CD4-positive, alpha-beta T cell treated with Interferon gamma for 1 hour (primary cell): ENCODE data around the gene MYCL.

Source experiments
- DNase-seq: peaks from one replicate; pipeline ENCODE4 v3.0.0-alpha.2; 2020

The MYCL gene, protein sequence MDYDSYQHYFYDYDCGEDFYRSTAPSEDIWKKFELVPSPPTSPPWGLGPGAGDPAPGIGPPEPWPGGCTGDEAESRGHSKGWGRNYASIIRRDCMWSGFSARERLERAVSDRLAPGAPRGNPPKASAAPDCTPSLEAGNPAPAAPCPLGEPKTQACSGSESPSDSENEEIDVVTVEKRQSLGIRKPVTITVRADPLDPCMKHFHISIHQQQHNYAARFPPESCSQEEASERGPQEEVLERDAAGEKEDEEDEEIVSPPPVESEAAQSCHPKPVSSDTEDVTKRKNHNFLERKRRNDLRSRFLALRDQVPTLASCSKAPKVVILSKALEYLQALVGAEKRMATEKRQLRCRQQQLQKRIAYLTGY

DNA sequence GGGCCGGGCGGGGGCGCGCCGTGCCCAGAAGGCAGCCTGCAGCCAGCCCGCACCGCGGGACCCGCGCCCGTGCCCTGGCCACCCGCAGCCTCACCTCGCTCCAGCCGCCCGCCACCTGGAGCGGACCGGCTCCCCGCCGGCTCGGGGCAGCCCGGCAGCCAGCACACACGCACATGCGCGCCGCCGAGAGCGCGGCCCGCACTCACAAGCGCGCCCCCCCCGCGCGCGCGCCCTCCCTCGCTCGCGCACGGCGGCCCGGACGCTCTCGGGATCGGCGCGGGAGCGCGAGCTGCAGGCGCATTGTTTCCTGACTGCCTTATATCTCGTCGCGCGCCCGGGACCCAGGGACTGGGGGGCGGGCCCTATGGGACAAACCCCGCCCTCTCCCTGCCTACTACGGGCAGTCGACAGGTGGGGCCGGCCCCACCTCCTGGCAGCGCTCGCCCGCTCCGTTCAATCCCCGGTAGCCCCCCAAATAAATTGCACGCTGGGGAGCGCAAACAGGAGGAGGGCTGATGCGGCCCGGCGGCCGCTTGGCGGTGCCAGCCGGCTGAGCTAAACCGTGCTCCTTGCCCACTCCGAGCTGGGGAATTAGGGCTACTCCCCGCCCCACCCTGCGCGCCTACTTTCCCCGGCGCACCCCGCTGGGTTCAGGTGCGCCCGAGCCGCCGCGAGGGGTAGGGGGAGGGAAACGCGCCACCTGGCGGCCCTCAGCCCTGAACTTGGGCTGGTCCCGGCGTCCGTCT lies at the start of gene MYCL:
Gene MYCL (minus strand): TSS at position 204 of the 746 bp plus-strand sequence. CDS start 483 bp downstream, outside the sequence.
- DNase-seq = peak; percentile 70

DNA sequence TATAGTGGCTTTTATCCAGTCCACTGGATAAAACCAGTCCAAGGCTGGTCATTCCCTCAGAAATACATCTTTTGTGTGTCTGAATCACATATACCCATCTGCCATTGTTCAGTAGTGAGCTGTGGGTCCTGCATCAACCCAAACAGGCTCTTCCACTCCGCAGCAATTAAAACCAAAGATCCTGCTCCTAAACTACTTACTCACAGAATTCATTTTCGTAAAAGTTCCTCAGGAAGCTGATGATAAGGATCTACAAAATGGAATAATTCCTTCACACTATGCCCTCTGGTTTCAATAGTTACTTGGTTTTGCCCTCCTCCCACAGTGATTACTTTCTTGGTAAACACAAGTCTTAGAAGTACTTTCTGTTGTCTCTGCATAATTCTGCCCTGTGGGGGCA lies 48.2 kb upstream of the MYCL start:
- DNase-seq = no peak

DNA sequence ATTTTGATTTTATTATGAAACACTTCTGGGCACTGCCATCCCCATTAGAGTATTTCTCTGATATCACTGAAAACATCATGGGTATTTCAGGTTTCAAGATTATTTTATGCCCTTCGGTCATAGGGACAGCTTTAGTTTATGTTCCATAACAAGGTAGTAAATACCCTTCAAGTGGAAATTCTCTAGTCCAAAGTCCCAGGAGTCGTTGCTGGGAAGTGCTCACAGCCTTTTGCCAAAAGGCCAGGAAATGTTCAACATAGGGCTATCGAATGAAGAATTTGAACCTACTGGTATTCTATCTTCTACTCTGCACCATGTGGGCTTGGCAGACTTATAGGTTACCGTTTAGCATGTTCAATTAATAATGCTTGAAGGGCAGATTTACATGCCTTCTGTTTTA lies 45.5 kb upstream of the MYCL start:
- no peak for DNase-seq

DNA sequence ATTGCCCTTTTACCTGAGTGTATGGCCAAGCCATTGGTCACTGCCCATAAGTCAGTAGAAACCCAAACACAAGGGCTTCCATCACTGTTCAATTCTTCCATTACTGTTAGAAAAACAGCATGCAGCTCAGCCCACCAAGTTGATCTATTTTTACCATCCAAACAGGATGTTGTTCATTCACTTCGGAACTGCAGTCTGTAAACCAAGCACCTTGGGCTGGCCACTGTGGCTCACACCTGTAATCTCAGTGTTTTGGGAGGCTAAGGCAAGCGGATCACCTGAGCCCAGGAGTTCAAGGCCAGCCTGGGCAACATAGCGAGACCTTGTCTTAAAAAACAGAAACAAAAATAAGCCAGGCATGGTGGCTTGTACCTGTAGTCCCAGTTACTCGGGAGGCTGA lies 44.5 kb upstream of the MYCL start:
- no peak for DNase-seq

DNA sequence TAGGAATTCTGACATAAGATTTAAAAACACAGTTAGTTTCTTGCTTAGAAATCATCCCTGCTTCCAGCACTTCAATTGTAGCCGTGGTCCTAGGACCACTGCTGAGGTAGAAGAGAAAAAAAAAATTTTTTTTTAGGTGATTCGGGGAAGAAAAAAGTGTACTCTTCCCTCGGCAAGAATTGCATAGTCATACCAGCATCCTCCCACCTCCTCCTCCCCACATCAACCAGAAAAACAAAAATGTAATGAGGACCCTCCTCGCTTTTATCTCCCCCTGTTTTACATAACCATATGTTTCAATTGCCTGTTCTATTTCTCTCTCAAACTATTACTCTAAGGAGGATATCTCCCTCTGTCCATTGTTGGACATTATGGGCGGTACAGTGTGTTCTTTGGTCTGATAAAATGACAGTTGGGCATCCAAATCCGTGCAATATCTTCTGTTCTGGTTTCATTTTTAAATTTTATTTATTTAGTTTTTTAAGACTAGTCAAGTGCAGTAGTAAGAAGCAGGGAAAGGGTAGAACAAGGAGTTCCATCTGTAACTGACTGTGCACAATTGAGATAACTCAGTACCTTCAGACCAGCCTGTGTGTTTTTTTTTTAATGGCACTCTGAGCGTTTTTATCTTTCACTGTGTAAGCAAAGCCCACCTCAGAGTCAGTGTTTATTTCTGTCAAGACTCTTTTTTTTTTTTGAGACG lies 42.8 kb upstream of the MYCL start:
- DNase-seq = no peak

DNA sequence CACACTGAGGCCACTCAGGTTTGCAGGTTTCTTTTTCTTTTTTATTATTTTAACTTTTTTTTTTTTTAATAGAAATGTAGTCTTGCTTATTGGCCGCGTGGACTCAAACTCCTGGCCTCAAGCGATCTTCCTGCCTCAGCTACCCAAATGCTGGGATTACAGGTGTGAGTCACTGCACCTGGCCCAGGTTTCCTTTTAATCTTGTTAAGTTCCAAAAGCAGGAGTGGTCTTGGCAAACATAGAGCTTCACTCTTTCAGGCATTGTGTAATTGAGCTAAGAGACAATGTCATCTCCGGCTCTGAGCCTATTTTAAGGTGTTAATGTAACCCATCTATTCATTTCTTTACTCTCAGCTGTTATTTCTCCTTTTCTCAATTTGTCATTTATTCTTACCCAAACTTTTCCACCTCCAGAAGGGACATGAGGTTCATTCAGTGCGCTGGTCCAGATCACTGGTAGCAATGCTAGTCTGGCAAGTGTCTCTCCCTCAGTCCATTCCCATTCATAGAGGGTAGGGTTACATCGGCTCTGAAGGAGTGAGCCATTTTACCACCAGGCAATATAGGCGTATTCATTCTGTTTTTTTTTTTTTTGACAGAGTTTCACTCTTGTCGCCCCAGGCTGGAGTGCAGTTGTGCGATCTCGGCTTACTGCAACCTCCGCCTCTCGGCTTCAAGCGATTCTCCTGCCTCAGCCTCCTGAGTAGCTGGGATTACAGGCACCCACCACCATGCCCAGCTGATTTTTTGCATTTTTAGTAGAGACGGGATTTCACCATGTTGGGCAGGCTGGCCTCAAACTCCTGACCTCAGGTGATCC lies 42.0 kb upstream of the MYCL start:
- DNase-seq = no peak

DNA sequence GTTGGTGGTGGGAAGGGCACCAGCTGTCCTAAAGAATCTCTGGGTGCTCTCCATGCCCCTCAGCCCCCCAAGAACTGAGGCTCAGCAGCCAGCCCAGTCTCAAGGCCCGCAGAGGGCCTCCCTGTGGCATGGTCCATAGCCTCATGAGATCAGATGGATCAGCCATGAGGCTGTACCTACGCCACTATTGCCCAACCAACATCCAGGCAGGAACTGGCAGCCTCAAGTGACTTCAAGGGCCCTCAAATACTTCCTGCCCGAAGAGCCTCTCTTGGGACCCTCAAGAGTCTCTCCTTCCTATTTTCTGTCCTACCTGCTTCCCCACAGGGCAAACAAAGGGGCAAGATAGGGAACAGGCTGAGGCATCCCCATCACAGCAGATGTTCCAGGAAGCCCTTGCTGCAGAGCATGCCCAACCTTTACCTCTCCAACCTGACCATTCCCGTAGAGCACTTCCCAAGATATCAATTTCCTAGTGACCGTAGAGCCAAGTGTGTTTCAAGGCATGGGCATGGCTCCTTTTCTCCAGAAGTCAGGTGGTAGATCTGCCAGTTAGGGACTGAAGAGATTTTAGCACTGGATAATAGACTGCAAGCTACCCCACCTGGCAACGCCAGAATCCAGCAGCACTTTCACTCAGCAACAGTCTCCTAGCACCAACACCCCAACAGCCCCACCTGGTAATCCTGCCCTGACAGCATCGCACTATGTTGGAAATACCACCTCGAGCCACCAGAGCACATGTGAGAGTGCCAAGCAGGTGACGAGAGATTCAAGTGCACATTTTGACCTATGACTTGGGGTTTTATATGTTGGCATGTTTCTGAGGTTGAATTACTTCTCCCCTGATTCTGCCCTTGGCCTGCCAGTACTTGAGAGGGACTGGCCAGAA lies 39.5 kb upstream of the MYCL start:
- DNase-seq = no peak

DNA sequence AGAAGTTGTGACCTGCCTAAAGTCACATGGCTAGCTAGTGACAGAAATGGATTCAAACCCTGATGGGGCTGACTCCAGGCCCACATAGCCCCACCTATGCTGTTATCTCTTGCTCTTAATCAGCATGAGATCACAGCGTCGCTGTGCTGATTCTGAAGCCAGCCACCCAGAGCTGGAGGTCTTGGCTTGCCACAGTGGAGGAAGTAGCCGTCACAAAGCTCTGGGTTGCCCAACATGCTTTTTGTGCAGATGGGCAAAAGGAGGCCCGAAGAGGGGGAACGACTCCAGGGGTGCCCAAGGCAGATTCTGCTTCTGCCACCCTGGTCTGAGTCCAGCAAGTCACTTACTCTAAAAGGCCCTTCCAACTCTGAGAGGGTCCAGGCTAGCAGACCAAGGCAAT lies 38.5 kb upstream of the MYCL start:
- DNase-seq = peak; percentile 36

DNA sequence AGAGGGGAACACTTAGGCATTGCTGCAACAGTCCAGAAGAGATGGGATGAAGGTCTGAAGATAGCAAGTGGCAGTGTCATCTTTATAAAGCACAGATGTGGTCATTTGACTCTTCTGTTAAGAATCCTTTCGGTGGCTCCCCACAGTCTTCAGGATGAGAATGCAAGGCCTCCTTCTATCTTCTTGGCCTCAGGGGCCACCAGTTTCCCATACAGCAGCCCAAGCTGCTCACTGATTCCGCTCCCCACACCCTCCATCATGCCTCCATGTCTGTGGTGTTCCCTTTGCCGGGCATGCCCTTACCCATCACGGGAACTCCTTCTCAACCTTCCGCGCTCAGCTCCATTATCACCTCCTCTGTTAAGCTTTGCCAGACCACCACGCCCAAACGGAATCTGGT lies 37.1 kb upstream of the MYCL start:
- DNase-seq = no peak

DNA sequence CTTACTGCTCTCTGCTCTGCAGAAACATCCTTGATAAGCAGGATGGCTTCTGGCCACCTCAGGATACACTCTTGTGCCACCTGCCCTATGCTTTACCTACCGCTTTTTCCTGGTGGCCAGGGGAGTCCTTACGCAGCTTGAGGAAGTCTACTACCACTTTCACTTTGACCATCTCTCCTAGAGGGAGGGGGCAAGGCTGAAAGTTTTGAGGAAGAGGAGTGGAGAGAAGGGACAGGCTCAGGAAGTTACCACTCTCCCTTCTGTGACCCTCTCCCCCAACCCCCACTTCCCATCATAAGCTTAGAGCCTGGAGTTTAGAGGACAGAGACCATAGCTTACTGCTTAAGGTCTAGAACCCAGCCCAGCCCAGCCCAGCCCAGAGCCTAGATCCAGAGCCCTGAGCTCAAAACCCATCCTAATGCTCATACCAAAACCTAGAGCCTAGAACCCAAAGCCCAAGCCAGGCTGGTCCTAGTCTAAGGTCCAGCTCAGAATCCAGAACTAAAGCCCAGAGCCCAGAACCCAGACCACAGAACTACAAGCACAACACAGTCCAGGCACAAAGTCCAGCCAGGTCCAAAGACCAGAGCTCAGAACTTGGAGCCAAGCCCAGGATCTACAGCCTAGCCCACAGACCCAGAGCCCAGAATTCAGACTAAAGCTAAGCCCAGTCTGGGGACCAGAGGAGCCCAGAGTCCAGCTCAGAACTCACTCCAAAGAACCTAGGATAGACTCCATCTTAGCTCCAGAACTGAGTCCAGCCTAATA lies 35.2 kb upstream of the MYCL start:
- DNase-seq = no peak

DNA sequence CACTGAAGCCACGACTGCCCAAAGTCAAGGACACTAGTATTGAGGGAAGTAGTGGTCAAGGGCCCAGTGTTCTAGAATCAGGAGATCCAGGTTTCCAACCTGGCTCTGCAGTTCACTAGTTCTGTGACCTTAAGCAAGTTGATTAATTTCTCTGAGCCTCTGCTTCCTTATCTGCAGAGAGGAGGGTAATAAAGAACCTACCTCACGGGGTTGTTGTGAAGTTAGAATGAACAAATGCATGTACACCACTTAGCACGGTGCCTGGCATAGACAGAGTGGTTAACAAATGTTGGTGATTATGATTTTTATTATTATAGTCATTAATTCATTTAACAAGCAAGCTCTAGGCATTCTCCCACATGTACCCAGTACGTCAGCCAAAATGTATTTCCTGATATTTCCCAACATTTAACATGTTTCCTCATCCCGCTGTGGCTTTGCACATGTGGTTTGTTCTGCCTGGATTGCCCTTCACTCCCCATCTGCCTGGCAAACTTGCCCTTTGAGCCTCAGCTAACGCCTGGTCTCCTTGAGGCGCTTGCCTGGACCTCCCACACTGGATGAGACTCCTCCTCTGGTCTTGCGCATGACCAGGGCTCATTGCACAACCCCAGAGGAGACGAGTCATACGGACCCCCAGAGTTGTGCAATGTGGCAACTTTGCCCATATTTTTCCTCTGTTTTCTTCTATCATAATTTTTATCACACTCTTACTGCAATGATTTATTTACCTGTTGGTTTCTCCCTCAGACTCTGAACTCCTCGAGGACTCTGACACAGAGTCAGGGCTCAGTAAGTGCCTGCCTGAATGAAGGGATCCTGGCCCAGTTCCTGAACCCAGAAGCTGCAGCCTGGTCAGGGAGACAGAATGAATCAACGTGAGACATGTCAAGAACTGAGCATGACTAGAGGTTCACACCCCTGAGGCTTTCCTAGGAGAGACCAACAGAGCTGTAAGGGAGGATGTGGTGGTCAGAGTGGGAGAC lies 32.5 kb upstream of the MYCL start:
- DNase-seq = peak; percentile 72

DNA sequence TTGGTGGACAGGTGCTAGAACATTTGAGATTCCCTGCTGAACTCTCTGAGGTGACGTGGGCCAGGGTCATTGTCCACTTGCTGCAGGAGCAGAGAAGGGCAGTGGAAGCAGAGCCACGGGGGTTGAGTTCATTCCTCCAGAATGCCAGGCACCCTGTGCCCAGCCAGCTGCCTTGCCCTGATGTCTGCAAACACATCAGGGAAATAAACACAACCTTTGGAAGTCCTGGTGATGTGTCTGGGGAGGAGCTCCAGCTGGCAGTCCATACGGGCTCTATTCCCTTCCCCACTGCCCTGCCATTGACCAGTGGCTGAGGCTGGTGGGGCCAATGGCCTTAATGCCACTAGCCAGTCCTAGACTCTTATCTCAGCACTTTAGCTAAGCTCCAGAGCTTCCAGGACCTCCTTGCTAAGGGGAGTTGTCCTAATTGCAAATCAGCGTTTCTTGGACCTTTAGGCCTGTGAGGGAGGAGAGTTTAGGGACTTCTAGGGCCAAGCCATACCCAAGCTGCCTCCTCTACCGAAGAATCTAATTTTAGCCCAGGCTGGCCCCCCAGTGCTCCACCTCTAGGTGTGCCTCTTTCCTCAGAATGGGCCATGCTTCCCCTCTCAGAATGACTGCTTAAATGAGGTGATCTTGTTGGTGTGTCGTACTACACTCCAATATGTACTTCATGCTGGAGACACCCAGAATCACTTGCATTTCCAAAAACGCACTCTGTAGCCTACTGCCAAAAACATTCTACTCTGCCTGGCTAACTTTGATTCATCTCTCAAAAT lies 27.3 kb upstream of the MYCL start:
- DNase-seq = no peak

DNA sequence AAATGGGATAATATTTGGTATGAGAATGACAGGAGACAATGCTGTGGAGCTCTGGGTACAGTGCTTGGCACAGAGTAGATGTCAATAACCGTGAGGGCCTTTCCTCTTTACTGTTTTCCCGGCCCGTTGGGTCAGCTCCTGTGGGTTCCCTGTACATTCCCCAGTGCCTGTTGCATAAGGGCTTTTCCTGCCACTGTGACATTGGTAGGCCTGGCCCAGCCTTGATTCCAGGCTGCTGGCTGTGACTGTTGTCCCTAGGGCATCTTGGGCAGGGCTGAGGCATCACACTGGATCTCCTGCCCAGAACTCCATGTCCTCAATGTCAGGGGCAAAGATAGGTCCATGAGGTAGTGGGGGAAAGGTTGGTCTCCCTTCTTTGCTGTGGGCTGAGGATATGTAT lies 25.8 kb upstream of the MYCL start:
- DNase-seq = no peak

DNA sequence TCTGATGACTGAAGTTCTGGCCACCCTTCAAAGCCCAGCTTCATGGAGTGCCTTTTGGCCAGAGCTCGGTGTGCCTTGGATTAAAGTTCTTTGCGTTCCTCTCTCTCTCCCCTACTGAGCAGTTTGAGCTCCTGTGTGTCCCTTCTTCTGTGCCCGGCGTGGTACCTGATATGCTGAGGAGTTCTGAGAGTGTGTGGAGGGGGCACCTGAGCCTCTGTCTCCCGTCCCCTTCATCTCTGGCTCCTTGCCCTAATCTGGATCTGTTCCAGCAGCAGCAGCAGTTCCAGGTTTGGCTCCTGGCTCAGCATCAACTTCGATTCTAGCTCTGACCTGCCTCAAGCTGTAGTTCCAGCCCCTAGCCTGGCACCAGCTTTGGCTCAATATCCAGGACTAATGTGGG lies 25.1 kb upstream of the MYCL start:
- DNase-seq = no peak

DNA sequence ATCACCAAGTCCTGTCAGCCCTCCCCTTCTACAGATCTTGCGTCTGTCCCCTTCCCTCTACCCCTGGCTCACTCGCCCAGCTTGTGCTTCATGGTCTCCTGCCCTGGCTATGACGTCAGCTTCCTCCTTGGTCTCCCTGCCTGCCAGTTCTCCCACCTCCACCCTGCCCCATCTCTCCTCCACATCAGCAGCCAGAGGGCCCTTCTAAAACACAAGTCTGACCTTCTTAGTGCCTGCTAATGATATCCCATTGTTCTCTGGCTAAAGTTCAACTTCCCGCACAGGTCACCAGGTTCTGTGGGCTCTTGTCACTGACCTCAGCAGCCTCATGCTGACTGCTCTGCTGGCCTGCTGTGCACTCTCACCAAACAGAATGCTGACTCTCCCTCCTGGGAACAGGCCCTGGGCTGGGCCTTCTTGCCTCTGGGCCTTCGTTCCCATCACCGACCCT lies 24.7 kb upstream of the MYCL start:
- DNase-seq = peak; percentile 15

DNA sequence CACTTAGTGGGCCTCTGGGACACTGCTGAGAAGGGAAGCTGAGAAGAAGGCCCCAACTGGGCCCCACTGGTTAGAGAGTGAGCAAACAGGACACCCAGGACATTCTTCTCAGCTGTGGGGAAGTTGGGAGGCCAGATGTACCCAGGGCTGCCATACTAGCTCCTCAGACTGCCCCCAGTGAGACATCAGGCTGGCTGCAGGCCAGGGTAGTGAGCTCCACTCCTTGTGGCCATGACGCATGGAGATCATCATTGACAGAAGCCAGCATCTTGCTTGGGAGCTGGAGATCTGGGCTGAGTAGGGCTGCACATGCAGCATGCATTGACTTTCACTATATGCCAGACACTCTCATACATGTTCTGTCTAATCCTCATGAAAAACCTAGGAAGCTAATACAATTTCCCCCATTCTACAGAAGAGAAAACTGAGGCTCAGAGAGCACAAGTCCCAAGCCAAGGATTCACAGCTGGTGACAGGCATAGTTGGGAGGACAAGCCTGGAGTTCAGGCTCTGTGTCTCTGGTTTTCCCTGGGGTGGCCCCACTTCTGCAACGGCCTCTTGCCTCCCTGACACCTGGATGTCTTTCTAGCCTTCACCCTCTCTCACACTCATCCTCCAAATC lies 24.1 kb upstream of the MYCL start:
- DNase-seq = peak; percentile 11

DNA sequence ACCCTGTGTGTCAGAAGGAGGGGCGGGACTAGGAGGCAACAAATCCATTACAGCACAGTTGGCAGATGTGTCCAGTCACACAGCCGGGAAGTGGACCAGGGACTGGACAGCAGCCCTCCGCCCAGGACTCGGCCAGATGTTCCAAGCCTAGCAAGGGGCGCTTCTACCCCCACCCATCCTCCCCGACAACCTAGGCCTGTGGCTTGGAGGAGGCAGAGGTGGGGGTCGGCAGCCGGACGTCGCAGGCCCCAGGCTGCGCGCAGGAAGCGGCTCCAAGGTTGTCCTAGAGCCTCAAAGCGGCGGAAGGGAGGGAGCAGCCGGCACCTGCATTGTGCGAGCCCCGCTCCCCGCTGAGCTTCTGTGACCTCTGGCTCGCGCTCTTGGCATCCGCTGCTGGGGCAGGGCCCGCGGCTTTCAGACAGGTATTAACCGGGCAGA lies 20.6 kb upstream of the MYCL start:
- no peak for DNase-seq

DNA sequence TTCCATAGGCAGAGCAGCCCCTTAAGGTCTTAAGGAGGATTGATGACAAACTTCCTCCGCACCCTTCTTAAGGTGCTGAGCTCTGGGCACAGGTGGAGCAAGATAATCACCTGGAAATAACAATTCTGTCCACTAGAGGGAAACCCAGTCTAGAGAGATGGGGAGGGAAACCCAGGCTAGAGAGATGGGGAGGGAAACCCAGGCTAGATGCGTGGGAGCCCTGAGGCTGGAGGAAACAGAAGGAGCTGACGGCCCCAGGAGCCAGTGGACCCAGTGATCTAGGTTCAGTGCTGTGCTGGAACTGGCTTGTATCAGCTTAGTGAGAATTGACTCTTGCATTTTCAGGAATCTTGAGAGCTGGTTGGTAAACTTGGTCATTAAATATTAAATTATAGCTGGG lies 17.8 kb upstream of the MYCL start:
- DNase-seq = peak; percentile 39
